ENCODE results near the gene CNKSR2. TPM values are rescaled to one million over a fixed set of nuclear protein-coding genes. Genes with fewer than 3 reads are reported as not detected.

Gene CNKSR2
- total and polyA plus RNA-seq, 2 experiments from 2014 or later, result 13.9 to 40.9 TPM

DNA sequence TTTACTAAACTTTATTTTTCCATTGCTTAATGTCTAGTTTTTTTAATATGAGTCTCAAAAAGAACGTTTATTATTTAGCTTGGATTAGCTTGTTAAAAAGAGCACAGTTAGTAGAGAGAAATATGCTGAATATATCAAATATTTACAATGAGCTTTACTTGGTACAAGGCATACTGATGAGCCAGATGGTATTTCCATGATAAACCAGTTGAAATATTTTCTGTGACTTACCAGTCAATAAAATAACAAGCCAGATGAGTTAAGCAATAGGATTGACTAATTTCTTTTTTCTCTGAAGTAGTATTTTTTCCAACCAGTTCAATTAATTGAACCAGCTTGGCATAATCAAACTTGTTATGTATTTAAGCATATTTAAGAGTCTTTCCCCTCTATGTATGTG is 149.8 kb downstream of the CNKSR2 start (continued):
- no peak for TF ChIP-seq JUNB (IDR thresholded peaks at IDR 0.05; ENCODE audit: unreplicated experiment)
- no peak for TF ChIP-seq CREB1 (CRISPR knock-in tag; IDR thresholded peaks at IDR 0.05; ENCODE audit: low read depth)
- no peak for TF ChIP-seq ZNF114 (CRISPR knock-in tag; IDR thresholded peaks at IDR 0.05)
- TF ChIP-seq, protein P1, sequence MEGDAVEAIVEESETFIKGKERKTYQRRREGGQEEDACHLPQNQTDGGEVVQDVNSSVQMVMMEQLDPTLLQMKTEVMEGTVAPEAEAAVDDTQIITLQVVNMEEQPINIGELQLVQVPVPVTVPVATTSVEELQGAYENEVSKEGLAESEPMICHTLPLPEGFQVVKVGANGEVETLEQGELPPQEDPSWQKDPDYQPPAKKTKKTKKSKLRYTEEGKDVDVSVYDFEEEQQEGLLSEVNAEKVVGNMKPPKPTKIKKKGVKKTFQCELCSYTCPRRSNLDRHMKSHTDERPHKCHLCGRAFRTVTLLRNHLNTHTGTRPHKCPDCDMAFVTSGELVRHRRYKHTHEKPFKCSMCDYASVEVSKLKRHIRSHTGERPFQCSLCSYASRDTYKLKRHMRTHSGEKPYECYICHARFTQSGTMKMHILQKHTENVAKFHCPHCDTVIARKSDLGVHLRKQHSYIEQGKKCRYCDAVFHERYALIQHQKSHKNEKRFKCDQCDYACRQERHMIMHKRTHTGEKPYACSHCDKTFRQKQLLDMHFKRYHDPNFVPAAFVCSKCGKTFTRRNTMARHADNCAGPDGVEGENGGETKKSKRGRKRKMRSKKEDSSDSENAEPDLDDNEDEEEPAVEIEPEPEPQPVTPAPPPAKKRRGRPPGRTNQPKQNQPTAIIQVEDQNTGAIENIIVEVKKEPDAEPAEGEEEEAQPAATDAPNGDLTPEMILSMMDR (conservative IDR thresholded peaks at IDR 0.05; ENCODE audit: low read depth in 2 of 2), result no peak

DNA sequence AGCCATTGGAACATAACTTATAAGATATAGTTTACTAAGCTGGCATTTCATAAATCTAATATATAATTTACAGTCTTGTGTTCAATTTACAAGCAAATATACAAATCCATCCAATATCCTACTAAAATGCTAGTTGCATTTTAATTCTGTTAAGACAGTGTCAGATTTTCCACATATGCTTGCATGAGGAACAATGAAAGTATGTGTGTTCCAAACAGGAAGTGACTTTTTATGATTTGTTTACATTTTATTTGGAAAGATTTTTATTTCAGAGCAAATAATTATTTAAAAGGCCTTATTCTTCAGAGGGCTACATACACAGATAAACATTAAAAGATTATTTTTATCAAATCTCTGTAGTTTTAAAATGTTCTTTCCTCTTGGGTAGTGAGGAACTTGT is 153.9 kb downstream of the CNKSR2 start:
- Histone ChIP-seq H3K4me3 (no peak overlapping the region), H4K20me1 (replicated peaks; ENCODE audit: insufficient read depth) (no peaks in the 10 kb centered on the region), H3K27me3 (ENCODE audit: insufficient read depth) (no peaks in the 10 kb centered on the region), H3K27ac (ENCODE audit: low read depth) (no peak overlapping the region), H3K4me1 (ENCODE audit: insufficient read depth) (no peaks in the 10 kb centered on the region), H3K36me3 (ENCODE audit: insufficient read depth) (no peaks in the 10 kb centered on the region), H2AFZ (no peak overlapping the region), H3K79me2 (replicated peaks; ENCODE audit: insufficient read depth) (no peaks in the 10 kb centered on the region), H3F3A (replicated peaks; ENCODE audit: low read depth) (no peaks in the 10 kb centered on the region), H3K4me2 (no peak overlapping the region), H3K9me2 (ENCODE audit: insufficient read depth) (no peaks in the 10 kb centered on the region)
- H3K9me3 Mint-ChIP-seq, result no peaks in the 10 kb centered on the region
- H3K4me1 Mint-ChIP-seq, result peaks cover 2% of the 10 kb centered on the region; the same call in 2 of the 3 replicates
- H3K27me3 Mint-ChIP-seq (ENCODE audit: insufficient read depth, low read depth, poor library complexity), result no peaks in the 10 kb centered on the region
- no peaks in the 10 kb centered on the region for H3K36me3 Mint-ChIP-seq (ENCODE audit: low read depth)
- no peak overlapping the region for H3K27ac Mint-ChIP-seq
- DNase-seq (ENCODE audit: low spot score) (no peak), ATAC-seq (no peak)
- H3K4me3 Mint-ChIP-seq, result no peak overlapping the region
- no peak for TF ChIP-seq STAT1 (IDR thresholded peaks at IDR 0.05; ENCODE audit: unreplicated experiment)
- TF ChIP-seq NANOG (IDR thresholded peaks at IDR 0.05; ENCODE audit: borderline replicate concordance), result no peak
- TF ChIP-seq ZNF114 (CRISPR knock-in tag; IDR thresholded peaks at IDR 0.05), result no peak
- TF ChIP-seq JUNB (IDR thresholded peaks at IDR 0.05; ENCODE audit: unreplicated experiment), result no peak
- TF ChIP-seq, protein P2, sequence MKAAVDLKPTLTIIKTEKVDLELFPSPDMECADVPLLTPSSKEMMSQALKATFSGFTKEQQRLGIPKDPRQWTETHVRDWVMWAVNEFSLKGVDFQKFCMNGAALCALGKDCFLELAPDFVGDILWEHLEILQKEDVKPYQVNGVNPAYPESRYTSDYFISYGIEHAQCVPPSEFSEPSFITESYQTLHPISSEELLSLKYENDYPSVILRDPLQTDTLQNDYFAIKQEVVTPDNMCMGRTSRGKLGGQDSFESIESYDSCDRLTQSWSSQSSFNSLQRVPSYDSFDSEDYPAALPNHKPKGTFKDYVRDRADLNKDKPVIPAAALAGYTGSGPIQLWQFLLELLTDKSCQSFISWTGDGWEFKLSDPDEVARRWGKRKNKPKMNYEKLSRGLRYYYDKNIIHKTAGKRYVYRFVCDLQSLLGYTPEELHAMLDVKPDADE (IDR thresholded peaks at IDR 0.05), result no peak
- no peak for TF ChIP-seq EZH2phosphoT487 (IDR thresholded peaks at IDR 0.05; ENCODE audit: unreplicated experiment)
- TF ChIP-seq, protein P3, sequence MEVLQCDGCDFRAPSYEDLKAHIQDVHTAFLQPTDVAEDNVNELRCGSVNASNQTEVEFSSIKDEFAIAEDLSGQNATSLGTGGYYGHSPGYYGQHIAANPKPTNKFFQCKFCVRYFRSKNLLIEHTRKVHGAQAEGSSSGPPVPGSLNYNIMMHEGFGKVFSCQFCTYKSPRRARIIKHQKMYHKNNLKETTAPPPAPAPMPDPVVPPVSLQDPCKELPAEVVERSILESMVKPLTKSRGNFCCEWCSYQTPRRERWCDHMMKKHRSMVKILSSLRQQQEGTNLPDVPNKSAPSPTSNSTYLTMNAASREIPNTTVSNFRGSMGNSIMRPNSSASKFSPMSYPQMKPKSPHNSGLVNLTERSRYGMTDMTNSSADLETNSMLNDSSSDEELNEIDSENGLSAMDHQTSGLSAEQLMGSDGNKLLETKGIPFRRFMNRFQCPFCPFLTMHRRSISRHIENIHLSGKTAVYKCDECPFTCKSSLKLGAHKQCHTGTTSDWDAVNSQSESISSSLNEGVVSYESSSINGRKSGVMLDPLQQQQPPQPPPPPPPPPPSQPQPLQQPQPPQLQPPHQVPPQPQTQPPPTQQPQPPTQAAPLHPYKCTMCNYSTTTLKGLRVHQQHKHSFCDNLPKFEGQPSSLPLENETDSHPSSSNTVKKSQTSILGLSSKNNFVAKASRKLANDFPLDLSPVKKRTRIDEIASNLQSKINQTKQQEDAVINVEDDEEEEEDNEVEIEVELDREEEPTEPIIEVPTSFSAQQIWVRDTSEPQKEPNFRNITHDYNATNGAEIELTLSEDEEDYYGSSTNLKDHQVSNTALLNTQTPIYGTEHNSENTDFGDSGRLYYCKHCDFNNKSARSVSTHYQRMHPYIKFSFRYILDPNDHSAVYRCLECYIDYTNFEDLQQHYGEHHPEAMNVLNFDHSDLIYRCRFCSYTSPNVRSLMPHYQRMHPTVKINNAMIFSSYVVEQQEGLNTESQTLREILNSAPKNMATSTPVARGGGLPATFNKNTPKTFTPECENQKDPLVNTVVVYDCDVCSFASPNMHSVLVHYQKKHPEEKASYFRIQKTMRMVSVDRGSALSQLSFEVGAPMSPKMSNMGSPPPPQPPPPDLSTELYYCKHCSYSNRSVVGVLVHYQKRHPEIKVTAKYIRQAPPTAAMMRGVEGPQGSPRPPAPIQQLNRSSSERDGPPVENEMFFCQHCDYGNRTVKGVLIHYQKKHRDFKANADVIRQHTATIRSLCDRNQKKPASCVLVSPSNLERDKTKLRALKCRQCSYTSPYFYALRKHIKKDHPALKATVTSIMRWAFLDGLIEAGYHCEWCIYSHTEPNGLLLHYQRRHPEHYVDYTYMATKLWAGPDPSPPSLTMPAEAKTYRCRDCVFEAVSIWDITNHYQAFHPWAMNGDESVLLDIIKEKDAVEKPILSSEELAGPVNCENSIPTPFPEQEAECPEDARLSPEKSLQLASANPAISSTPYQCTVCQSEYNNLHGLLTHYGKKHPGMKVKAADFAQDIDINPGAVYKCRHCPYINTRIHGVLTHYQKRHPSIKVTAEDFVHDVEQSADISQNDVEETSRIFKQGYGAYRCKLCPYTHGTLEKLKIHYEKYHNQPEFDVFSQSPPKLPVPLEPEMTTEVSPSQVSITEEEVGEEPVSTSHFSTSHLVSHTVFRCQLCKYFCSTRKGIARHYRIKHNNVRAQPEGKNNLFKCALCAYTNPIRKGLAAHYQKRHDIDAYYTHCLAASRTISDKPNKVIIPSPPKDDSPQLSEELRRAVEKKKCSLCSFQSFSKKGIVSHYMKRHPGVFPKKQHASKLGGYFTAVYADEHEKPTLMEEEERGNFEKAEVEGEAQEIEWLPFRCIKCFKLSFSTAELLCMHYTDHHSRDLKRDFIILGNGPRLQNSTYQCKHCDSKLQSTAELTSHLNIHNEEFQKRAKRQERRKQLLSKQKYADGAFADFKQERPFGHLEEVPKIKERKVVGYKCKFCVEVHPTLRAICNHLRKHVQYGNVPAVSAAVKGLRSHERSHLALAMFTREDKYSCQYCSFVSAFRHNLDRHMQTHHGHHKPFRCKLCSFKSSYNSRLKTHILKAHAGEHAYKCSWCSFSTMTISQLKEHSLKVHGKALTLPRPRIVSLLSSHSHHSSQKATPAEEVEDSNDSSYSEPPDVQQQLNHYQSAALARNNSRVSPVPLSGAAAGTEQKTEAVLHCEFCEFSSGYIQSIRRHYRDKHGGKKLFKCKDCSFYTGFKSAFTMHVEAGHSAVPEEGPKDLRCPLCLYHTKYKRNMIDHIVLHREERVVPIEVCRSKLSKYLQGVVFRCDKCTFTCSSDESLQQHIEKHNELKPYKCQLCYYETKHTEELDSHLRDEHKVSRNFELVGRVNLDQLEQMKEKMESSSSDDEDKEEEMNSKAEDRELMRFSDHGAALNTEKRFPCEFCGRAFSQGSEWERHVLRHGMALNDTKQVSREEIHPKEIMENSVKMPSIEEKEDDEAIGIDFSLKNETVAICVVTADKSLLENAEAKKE (CRISPR knock-in tag; IDR thresholded peaks at IDR 0.05), result no peak
- no peak for TF ChIP-seq EZH2 (IDR thresholded peaks at IDR 0.05; ENCODE audit: low read depth, unreplicated experiment)
- no peak for TF ChIP-seq CREB1 (CRISPR knock-in tag; IDR thresholded peaks at IDR 0.05; ENCODE audit: low read depth)
- TF ChIP-seq, protein P1 (conservative IDR thresholded peaks at IDR 0.05; ENCODE audit: low read depth in 2 of 2), result no peak
